HAP-1 (cell line): ENCODE results near the gene PLCG1.

ENCODE experiments used
- DNase-seq, 2 experiments: peaks; one replicate each; pipeline ENCODE4 v3.0.0-alpha.2; 2016 to 2020; ENCODE audit warnings: low spot score in 2 of 2
- H3K27me3 ChIP-seq: fragments of 250-450 bp; sonication (Bioruptor Pico); 2 replicates; pipeline ENCODE4 v1.5.1; 2020; ENCODE audit warnings: low read depth, mild to moderate bottlenecking, moderate library complexity
- H3K36me3 ChIP-seq: fragments of 250-450 bp; sonication (Bioruptor Pico); replicated peaks from 2 replicates; pipeline ENCODE4 v1.5.1; 2020; ENCODE audit warnings: mild to moderate bottlenecking
- H3K4me1 ChIP-seq: fragments of 250-450 bp; sonication (Bioruptor Pico); 2 replicates; pipeline ENCODE4 v1.5.1; 2020; ENCODE audit warnings: mild to moderate bottlenecking
- H3K4me3 ChIP-seq: fragments of 250-450 bp; sonication (Bioruptor Pico); 2 replicates; pipeline ENCODE4 v1.5.1; 2020; ENCODE audit warnings: mild to moderate bottlenecking, moderate library complexity
- H3K9me3 ChIP-seq: fragments of 250-450 bp; sonication (Bioruptor Pico); 2 replicates; pipeline ENCODE4 v1.5.1; 2020; ENCODE audit warnings: mild to moderate bottlenecking, moderate library complexity
- in situ Hi-C: fragments of 300-500 bp; cut with MboI; formaldehyde crosslinking; loops from 3 replicates; pipeline ENCODE4 v1.14.3; 2020; ENCODE audit warnings: low sequenced_read_pairs, inconsistent platforms, mixed read lengths

PLCG1 gene

GRCh38 chr20:41200446-41201202, 63.3 kb downstream of the PLCG1 start:
- Histone ChIP-seq H3K4me3 (no peak overlapping the region), H3K4me1 (no peaks in the 10 kb centered on the region), H3K27me3 (no peaks in the 10 kb centered on the region), H3K9me3 (0 out of 2 replicates have a peak, but pooled peaks cover 4% of the 10 kb centered on the region), H3K36me3 (no peaks in the 10 kb centered on the region)
- DNase-seq = no peak
- in situ Hi-C loops = no loop called here

- H3K9me3 ChIP-seq = 0 out of 2 replicates have a peak, but pooled peaks cover 4% of the 10 kb centered on the region
- no peak for DNase-seq
- H3K27me3 ChIP-seq = no peaks in the 10 kb centered on the region
- no peaks in the 10 kb centered on the region for H3K36me3 ChIP-seq
- in situ Hi-C loops = no loop called here
- H3K4me1 ChIP-seq = no peaks in the 10 kb centered on the region
- H3K4me3 ChIP-seq = no peak overlapping the region
Measured at GRCh38 chr20:41201760-41202159, 64.4 kb downstream of the PLCG1 start.

- Histone ChIP-seq H3K4me3 (no peak overlapping the region), H3K4me1 (no peaks in the 10 kb centered on the region), H3K9me3 (0 out of 2 replicates have a peak, but pooled peaks cover 4% of the 10 kb centered on the region), H3K27me3 (no peaks in the 10 kb centered on the region), H3K36me3 (no peaks in the 10 kb centered on the region)
- in situ Hi-C loops = no loop called here
- DNase-seq = no peak
Measured at GRCh38 chr20:41202426-41202825, 65.1 kb downstream of the PLCG1 start.

GRCh38 chr20:41203660-41204059, 66.3 kb downstream of the PLCG1 start:
- H3K9me3 ChIP-seq = 0 out of 2 replicates have a peak, but pooled peaks cover 4% of the 10 kb centered on the region
- no peaks in the 10 kb centered on the region for H3K4me1 ChIP-seq
- no peaks in the 10 kb centered on the region for H3K27me3 ChIP-seq
- in situ Hi-C loops = no loop called here
- no peaks in the 10 kb centered on the region for H3K36me3 ChIP-seq
- no peak for DNase-seq
- H3K4me3 ChIP-seq = no peak overlapping the region

GRCh38 chr20:41204304-41205265, 67.2 kb downstream of the PLCG1 start:
- no peaks in the 10 kb centered on the region for H3K4me1 ChIP-seq
- H3K9me3 ChIP-seq = no peaks in the 10 kb centered on the region
- in situ Hi-C loops = no loop called here
- H3K36me3 ChIP-seq = no peaks in the 10 kb centered on the region
- H3K27me3 ChIP-seq = no peaks in the 10 kb centered on the region
- DNase-seq = no peak
- no peak overlapping the region for H3K4me3 ChIP-seq

- DNase-seq = no peak
- Histone ChIP-seq H3K9me3 (no peaks in the 10 kb centered on the region), H3K4me1 (no peaks in the 10 kb centered on the region), H3K4me3 (no peak overlapping the region), H3K27me3 (no peaks in the 10 kb centered on the region), H3K36me3 (no peaks in the 10 kb centered on the region)
- in situ Hi-C loops = no loop called here
Measured at GRCh38 chr20:41205313-41205712, 68.0 kb downstream of the PLCG1 start.

- Histone ChIP-seq H3K36me3 (no peaks in the 10 kb centered on the region), H3K27me3 (no peaks in the 10 kb centered on the region), H3K9me3 (no peaks in the 10 kb centered on the region), H3K4me3 (no peak overlapping the region), H3K4me1 (no peaks in the 10 kb centered on the region)
- no peak for DNase-seq
- in situ Hi-C loops = no loop called here
Measured at GRCh38 chr20:41213150-41213820, 75.9 kb downstream of the PLCG1 start.

- Histone ChIP-seq H3K4me1 (no peaks in the 10 kb centered on the region), H3K4me3 (no peak overlapping the region), H3K9me3 (no peaks in the 10 kb centered on the region), H3K36me3 (no peaks in the 10 kb centered on the region), H3K27me3 (no peaks in the 10 kb centered on the region)
- in situ Hi-C loops = no loop called here
- no peak for DNase-seq
Measured at GRCh38 chr20:41214202-41214601, 76.9 kb downstream of the PLCG1 start.

- no peaks in the 10 kb centered on the region for H3K36me3 ChIP-seq
- H3K9me3 ChIP-seq = no peaks in the 10 kb centered on the region
- no peaks in the 10 kb centered on the region for H3K27me3 ChIP-seq
- no peaks in the 10 kb centered on the region for H3K4me1 ChIP-seq
- H3K4me3 ChIP-seq = no peak overlapping the region
- DNase-seq = no peak
- in situ Hi-C loops = no loop called here
Measured at GRCh38 chr20:41214666-41215065, 77.3 kb downstream of the PLCG1 start.

GRCh38 chr20:41217422-41217821, 80.1 kb downstream of the PLCG1 start:
- DNase-seq = no peak
- no peak overlapping the region for H3K4me3 ChIP-seq
- no peaks in the 10 kb centered on the region for H3K36me3 ChIP-seq
- H3K27me3 ChIP-seq = no peaks in the 10 kb centered on the region
- in situ Hi-C loops = no loop called here
- no peaks in the 10 kb centered on the region for H3K9me3 ChIP-seq
- H3K4me1 ChIP-seq = no peaks in the 10 kb centered on the region

GRCh38 chr20:41218466-41218865, 81.1 kb downstream of the PLCG1 start:
- no peaks in the 10 kb centered on the region for H3K36me3 ChIP-seq
- no peak overlapping the region for H3K4me3 ChIP-seq
- in situ Hi-C loops = no loop called here
- no peak for DNase-seq
- H3K9me3 ChIP-seq = no peaks in the 10 kb centered on the region
- H3K27me3 ChIP-seq = no peaks in the 10 kb centered on the region
- no peaks in the 10 kb centered on the region for H3K4me1 ChIP-seq

- DNase-seq = no peak
- H3K4me3 ChIP-seq = no peak overlapping the region
- H3K36me3 ChIP-seq = no peaks in the 10 kb centered on the region
- H3K27me3 ChIP-seq = no peaks in the 10 kb centered on the region
- no peaks in the 10 kb centered on the region for H3K9me3 ChIP-seq
- in situ Hi-C loops = no loop called here
- no peaks in the 10 kb centered on the region for H3K4me1 ChIP-seq
Measured at GRCh38 chr20:41219824-41220223, 82.5 kb downstream of the PLCG1 start.

GRCh38 chr20:41221614-41222218, 84.4 kb downstream of the PLCG1 start:
- in situ Hi-C loops = no loop called here
- no peaks in the 10 kb centered on the region for H3K9me3 ChIP-seq
- no peaks in the 10 kb centered on the region for H3K36me3 ChIP-seq
- no peaks in the 10 kb centered on the region for H3K4me1 ChIP-seq
- H3K27me3 ChIP-seq = no peaks in the 10 kb centered on the region
- no peak overlapping the region for H3K4me3 ChIP-seq
- no peak for DNase-seq
